Activated CD8-positive, alpha-beta memory T cell treated with anti-CD3 and anti-CD28 coated beads, Interleukin-2, amount 50 U/mL, for 24 hours (primary cell): ENCODE measurements around the gene SEC61B.

Experiments used
- DNase-seq: peaks from one replicate; pipeline ENCODE4 v3.0.0-alpha.2; 2020; ENCODE audit errors: extremely low read depth

Gene SEC61B

DNA sequence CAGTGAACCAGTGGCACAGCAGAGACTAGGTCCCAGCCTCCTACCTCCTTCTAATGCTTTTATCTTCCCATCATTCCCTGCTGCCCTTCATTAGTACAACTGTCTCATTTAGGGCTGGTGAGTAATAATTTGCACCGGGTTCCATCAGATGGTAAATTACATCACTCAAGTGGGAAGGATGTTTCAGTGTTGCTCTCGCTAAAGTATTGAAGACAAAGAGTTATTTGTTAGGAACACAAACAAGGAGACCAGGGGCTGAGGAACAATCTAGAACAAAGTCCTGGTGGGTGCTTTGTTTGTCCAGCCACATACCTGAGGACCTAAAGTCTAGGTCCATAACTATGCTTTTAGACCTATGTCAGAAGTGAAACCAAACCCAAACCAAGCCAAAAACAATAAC is 52.4 kb downstream of the SEC61B start:
- DNase-seq = no peak
